Progenitor cell of endocrine pancreas (in vitro differentiated cells): ENCODE data around the gene STK32C. TPM values are rescaled to one million over a fixed set of nuclear protein-coding genes. Genes with fewer than 3 reads are reported as not detected.

Experiments
- DNase-seq: peaks from one replicate; pipeline ENCODE4 v3.0.0; 2021; ENCODE audit warnings: low spot score; ENCODE audit not compliant: unreplicated experiment
- H3K27ac Mint-ChIP-seq: 2 replicates; pipeline ENCODE4 v1.8.0; 2021; ENCODE audit warnings: mild to moderate bottlenecking, moderate library complexity, mixed read lengths
- H3K27me3 Mint-ChIP-seq: 2 replicates; pipeline ENCODE4 v1.8.0; 2021; ENCODE audit warnings: mixed read lengths
- H3K36me3 Mint-ChIP-seq: 2 replicates; pipeline ENCODE4 v1.8.0; 2022; ENCODE audit warnings: mixed read lengths; ENCODE audit not compliant: insufficient read depth
- H3K4me1 Mint-ChIP-seq: 2 replicates; pipeline ENCODE4 v1.8.0; 2021; ENCODE audit warnings: low read depth, mixed read lengths
- H3K4me3 Mint-ChIP-seq: 2 replicates; pipeline ENCODE4 v1.8.0; 2021; ENCODE audit warnings: low read depth, mild to moderate bottlenecking, moderate library complexity, mixed read lengths
- H3K9me3 Mint-ChIP-seq: 2 replicates; pipeline ENCODE4 v1.8.0; 2021; ENCODE audit warnings: low read depth, mixed read lengths
- CTCF ChIP-seq: fragments of 200-600 bp; sonication (generic); IDR thresholded peaks from one replicate; pipeline ENCODE4 v1.5.0; 2021; ENCODE audit warnings: antibody characterized with exemption, mild to moderate bottlenecking; ENCODE audit not compliant: unreplicated experiment
- total RNA-seq: library from RNA; stranded (reverse); gene quantifications from 2 replicates; pipeline ENCODE4 v1.2.1, GENCODE V29; 2021

The STK32C gene
- total RNA-seq, 1 donor from 2014 or later: 10.0 TPM

GRCh38 chr10:132293201-132293812, 14.4 kb downstream of the STK32C start:
- peaks cover 13% of the 10 kb centered on the region for H3K27me3 Mint-ChIP-seq
- DNase-seq: no peak
- no peak for TF ChIP-seq CTCF
- H3K27ac Mint-ChIP-seq: no peak overlapping the region
- H3K4me1 Mint-ChIP-seq: peaks cover 1% of the 10 kb centered on the region
- H3K4me3 Mint-ChIP-seq: no peak overlapping the region
- no peaks in the 10 kb centered on the region for H3K9me3 Mint-ChIP-seq
- H3K36me3 Mint-ChIP-seq: no peaks in the 10 kb centered on the region

- Mint-ChIP-seq H3K27ac (no peak overlapping the region), H3K27me3 (peaks cover 21% of the 10 kb centered on the region), H3K9me3 (peaks cover 4% of the 10 kb centered on the region), H3K4me3 (no peak overlapping the region), H3K36me3 (no peaks in the 10 kb centered on the region), H3K4me1 (peaks cover 1% of the 10 kb centered on the region)
- no peak for TF ChIP-seq CTCF
- DNase-seq: no peak
Measured at GRCh38 chr10:132292287-132293200, 15.2 kb downstream of the STK32C start.

GRCh38 chr10:132291826-132292225, 15.9 kb downstream of the STK32C start:
- Mint-ChIP-seq H3K27ac (no peak overlapping the region), H3K4me3 (no peak overlapping the region), H3K9me3 (peaks cover 4% of the 10 kb centered on the region), H3K27me3 (peaks cover 19% of the 10 kb centered on the region), H3K4me1 (no peaks in the 10 kb centered on the region), H3K36me3 (no peaks in the 10 kb centered on the region)
- no peak for TF ChIP-seq CTCF
- DNase-seq: no peak

- H3K36me3 Mint-ChIP-seq: no peaks in the 10 kb centered on the region
- peaks cover 23% of the 10 kb centered on the region for H3K27me3 Mint-ChIP-seq
- TF ChIP-seq CTCF: no peak
- no peak overlapping the region for H3K27ac Mint-ChIP-seq
- no peak overlapping the region for H3K4me3 Mint-ChIP-seq
- no peaks in the 10 kb centered on the region for H3K4me1 Mint-ChIP-seq
- DNase-seq: no peak
- H3K9me3 Mint-ChIP-seq: peaks cover 4% of the 10 kb centered on the region
Measured at GRCh38 chr10:132290631-132291030, 17.1 kb downstream of the STK32C start.

GRCh38 chr10:132289439-132289838, 18.3 kb downstream of the STK32C start:
- Mint-ChIP-seq H3K27me3 (peaks cover 27% of the 10 kb centered on the region), H3K4me3 (no peak overlapping the region), H3K36me3 (no peaks in the 10 kb centered on the region), H3K4me1 (no peaks in the 10 kb centered on the region), H3K27ac (no peak overlapping the region), H3K9me3 (peaks cover 4% of the 10 kb centered on the region)
- TF ChIP-seq CTCF: no peak
- DNase-seq: no peak
